Kidney capillary endothelial cell (primary cell): ENCODE measurements around the gene EFCAB5.
"Not testable (repeated sequence)": the region's sequence is repeated elsewhere in the genome, so short reads cannot be mapped to it uniquely, and the experiment has no call there.

Experiments used
- DNase-seq: peaks from one replicate; pipeline ENCODE4 v3.0.0-alpha.2; 2018; ENCODE audit warnings: low spot score

EFCAB5 gene

GRCh38 chr17:29935909-29936308 is 5.5 kb upstream of the EFCAB5 start:
- not testable (repeated sequence) for DNase-seq

DNA sequence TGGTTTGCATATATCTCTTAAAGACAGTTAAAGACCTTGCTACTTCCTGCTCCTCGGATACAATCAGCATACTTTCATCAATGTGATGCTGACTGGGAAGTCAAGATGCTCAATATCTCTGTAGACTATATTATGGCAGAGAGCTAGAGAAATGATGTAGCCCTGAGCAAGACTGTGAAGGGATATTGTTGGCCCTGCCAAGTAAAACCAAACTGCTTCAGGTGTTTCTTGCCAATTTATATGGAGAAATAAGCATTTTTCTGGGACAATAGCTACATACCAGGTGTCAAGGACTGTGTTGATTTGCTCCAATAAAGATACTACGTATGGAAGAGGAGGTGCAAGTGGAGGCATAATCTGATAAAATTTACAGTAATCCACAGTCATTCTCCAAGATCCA is 4.7 kb upstream of the EFCAB5 start:
- no peak for DNase-seq

DNA sequence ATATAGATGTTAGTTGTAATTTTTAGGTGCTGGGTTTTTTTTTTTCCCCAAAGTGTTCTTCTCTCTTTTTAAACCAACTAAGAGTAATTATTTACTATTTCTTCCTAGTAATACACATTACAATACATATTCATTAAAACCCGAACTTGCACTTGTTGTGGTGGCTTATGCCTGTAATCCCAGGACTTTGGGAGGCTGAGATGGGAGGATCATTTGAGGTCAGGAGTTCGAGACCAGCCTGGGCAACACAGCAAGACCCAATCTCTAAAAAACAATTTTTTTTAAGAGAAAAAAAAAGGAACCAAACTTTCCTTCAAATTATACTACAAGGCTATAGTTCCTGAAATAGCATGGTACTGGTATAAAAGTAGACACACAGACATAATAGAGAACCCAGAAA is 3.8 kb downstream of the EFCAB5 start:
- DNase-seq, result no peak

DNA sequence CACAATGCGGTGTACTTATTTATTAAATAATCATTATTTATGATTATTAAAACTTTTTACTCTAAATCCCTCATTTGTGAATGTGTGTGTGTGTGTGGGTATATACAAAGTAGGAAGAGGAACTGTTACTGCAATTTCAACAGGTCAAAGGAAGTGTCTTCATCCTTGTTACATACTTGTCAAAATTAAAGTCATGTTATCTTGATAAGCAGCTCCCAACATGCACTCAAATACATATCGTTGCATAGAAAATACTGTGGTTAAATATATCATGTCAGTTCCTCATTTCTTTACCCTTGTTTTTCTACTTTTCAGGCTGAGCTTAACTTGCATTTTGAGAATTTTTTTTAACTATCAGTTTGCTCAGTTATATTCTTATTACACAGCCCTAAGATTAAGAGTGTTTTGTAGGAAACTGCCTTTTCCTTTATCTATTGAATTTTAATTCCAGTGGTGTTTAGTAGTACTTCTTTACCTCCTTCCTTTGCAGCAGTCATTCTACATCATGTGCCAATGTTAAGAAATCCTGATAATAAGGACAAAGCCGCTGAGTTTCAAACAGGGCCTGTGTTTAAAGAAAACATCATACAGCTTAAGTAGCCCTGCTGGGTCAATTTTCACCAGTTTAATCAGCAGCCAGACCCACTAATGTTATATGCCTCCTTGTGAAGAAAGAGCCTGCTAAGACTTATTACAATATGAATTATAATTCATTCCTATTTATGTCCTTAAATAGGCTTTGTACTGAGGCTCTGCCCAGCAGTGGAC is 7.2 kb downstream of the EFCAB5 start:
- no peak for DNase-seq

DNA sequence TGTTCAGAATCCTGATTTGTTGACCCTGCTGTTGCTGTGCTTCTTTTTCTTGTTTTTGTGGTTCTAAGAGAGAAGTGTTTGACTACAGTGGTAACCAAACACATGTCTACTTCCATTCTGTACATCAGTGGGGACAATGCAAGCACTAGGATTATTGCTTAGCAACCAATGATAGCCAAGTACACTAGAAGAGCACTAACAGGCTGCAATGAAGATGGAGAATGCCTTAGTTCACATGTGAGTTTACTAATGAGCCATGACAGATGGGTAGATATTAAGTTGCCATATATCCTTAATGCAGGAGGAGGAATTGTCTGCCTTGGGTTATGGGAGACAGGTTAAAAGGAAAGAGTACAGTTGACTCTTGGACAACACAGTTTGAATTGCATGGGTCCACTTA is 8.3 kb downstream of the EFCAB5 start:
- DNase-seq, result no peak

- no peak for DNase-seq
Measured at GRCh38 chr17:29954405-29954804, 13.0 kb downstream of the EFCAB5 start.

- no peak for DNase-seq
Measured at GRCh38 chr17:29956225-29956624, 14.8 kb downstream of the EFCAB5 start.

DNA sequence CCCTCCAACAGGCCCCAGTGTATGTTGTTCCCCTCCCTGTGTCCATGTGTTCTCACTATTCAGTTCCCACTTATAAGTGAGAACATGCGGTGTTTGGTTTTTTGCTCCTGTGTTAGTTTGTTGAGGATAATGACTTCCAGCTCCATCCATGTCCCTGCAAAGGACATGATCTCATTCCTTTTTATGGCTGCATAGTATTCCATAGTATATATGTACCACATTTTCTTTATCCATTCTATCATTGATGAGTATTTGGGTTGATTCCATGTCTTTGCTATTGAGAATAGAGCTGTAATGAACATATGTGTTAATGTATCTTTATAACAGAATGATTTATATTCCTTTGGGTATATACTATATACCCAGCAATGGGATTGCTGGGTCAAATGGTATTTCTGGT is 16.1 kb downstream of the EFCAB5 start:
- not testable (repeated sequence) for DNase-seq

DNA sequence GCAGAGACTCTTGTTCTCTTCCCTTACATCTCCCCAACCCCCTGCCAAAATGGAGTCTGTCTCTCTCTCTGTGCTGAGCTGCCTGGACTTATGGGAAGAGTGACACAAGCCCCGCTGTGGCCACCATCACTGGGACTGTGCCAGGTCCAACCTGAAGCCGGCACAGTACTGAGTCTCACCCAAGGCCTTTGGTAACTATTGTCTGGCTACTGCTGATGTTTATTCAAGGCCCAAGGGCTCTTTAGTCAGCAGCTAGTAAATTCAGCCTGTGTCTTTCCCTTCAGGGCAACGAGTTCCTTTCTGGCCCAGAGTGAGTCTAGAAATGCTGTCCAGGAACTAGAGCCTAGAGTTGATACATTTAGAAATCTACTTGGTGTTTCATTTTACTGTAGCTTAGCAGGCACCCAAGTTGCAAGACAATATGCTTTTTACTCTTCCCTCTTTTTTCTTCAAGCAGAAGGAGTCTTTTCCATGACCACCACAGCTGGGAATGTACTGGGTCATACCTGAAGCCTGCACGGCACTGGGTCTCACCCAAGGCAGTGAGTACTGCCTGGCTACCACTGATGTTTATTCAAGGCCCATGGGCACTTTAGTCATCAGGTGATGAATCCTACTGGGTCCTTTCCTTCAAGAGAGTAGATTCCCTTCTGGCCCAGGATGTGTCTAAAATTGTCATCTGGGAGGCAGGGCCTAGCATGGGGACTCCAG is 17.7 kb downstream of the EFCAB5 start:
- DNase-seq, result no peak

GRCh38 chr17:29959658-29960337 is 18.4 kb downstream of the EFCAB5 start:
- DNase-seq, result no peak

- no peak for DNase-seq
Measured at GRCh38 chr17:29962656-29963055, 21.2 kb downstream of the EFCAB5 start.

GRCh38 chr17:29968271-29968670 is 26.8 kb downstream of the EFCAB5 start:
- DNase-seq, result no peak

DNA sequence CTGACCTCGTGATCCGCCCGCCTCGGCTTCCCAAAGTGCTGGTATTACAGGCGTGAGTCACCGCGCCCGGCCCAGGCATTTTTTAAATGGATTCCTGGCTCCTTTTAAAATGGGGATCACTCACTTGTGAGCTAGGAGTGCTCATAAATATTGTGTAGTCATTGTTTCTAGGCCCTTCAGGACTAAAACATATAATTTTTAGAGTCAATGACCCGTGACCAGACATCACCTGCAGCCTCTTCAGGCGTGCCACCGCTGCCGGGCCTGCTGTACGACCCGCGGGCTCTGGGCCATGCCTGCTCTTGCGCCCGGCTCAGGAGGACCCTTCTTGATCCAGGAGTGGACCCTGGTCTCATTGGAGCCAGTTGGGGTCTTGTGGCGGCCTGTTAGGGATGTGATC is 30.8 kb downstream of the EFCAB5 start:
- no peak for DNase-seq

DNA sequence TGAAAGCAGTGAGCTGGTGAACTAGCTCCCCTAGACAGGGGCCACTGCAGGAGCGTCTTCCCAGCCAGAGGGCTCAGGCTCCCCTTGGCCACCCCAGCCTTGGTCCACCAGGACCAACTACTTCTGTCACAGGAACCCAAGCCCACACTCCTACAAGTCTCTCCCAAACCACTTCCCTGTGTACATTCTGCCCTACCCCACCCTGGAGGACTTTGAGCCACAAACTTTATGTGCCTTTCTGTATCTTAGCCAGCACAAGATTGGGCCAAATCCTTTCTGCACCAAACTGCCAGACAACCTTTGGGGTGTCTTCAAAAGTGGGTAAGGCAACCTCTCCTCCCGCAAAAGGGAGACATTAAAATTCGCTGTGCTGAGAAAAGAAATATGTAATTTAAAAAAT is 31.6 kb downstream of the EFCAB5 start:
- no peak for DNase-seq

DNA sequence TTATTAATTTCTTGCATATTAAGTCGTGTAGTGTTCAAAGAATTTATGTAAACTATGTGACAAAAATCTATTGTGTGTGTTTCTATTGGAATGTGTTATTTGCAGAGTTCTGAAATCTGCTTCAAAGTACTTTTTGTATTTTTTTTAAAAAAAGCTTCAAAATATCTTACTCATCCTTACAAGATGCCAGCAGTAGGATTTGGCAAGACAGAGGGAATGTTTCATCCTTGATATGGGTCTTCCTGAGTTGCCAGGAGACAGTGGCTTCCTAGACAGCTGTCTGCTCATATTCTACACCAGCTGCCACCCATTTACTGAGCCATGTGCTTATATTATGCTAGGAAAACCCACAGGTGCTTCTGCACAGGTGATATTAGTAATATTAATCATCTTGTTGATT is 36.4 kb downstream of the EFCAB5 start:
- no peak for DNase-seq

- DNase-seq, result no peak
Measured at GRCh38 chr17:29980261-29980660, 38.8 kb downstream of the EFCAB5 start.

DNA sequence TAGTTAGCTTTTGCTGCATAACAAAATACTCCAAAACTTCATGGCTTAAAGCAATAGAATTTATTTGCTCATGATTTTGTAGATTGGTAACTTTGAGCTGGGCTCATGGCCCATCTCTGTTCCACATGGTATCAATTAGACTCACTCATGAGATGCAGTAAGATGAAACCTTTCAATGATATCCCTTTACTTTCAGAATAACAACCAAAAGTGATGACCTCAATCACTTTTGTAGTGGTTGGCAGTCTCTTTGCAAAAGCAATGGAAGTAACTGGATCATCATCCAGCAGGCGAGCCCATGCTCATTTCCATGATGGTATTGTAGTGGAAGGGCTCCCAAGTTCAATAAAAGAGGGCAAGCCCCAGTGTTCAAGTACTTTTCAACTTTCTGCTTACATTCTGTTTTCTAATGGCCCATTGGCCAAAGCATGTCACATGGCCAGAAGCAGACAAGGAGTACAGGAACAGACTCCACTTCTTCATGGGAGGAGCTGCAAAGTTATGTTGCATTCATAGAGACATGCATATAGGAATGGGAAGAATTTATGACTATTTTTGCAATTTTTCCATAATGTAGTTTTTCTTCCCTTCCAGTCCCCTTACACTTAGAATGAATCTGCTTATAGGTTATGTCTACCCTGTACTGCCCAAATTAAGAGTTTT is 41.7 kb downstream of the EFCAB5 start:
- no peak for DNase-seq

GRCh38 chr17:29996458-29996857 is 55.0 kb downstream of the EFCAB5 start:
- no peak for DNase-seq

- DNase-seq, result no peak
Measured at GRCh38 chr17:30000001-30000754, 58.7 kb downstream of the EFCAB5 start.

DNA sequence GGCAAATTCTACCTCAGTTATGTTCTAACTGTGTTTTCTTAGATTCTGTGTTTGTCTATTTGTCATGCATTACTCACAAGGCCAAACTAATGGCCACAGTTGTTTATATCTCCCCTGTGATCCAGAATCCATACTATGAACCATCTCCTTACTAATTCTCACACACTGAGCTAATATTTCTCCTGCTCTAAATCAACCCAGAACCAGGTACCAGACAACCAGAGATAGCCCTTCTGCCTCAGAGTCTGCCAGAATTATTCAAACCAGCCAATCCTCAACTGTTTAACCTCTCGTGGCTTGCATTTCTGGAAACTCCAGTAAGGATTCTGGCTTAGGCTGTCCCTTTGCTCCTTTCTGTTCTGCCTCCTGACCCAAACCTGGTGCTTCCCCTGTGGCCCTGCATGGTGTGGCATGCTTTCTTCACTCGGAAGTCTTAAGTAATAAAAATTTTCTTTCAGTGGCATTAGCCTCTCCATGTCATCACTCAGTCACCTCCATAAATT is 59.4 kb downstream of the EFCAB5 start:
- no peak for DNase-seq

GRCh38 chr17:30002088-30002487 is 60.7 kb downstream of the EFCAB5 start:
- DNase-seq, result no peak
